GM12891 (cell line): ENCODE results near the gene PRSS57.

Experiments used
- DNase-seq: peaks from one replicate; pipeline ENCODE4 v3.0.0; 2011; ENCODE audit warnings: low spot score; ENCODE audit not compliant: insufficient read length
- FAIRE-seq: peaks from 2 replicates; lab custom pipeline; 2011; peaks lifted over from hg19 to GRCh38; lab: Jason Lieb, UNC
- PAX5 ChIP-seq: IDR thresholded peaks from 2 replicates; pipeline ENCODE4 v1.6.1; 2011; ENCODE audit warnings: low read length, moderate library complexity, mild to moderate bottlenecking; ENCODE audit not compliant: insufficient read depth, severe bottlenecking
- POLR2A ChIP-seq: IDR thresholded peaks from 2 replicates; pipeline ENCODE4 v1.6.1; 2011; ENCODE audit warnings: low read depth, low read length, control low read depth
- POLR2AphosphoS5 ChIP-seq: IDR thresholded peaks from 2 replicates; pipeline ENCODE4 v1.6.1; 2011; ENCODE audit warnings: low read depth, low read length, control low read depth
- POU2F2 ChIP-seq: IDR thresholded peaks from 2 replicates; pipeline ENCODE4 v1.6.1; 2011; ENCODE audit warnings: low read depth, mild to moderate bottlenecking, control low read depth, low read length, moderate library complexity
- SPI1 ChIP-seq: IDR thresholded peaks from 2 replicates; pipeline ENCODE4 v1.6.1; 2011; ENCODE audit warnings: low read depth, low read length, control low read depth
- TAF1 ChIP-seq: IDR thresholded peaks from 2 replicates; pipeline ENCODE4 v1.6.1; 2011; ENCODE audit warnings: low read depth, low read length, control low read depth

Gene PRSS57

DNA sequence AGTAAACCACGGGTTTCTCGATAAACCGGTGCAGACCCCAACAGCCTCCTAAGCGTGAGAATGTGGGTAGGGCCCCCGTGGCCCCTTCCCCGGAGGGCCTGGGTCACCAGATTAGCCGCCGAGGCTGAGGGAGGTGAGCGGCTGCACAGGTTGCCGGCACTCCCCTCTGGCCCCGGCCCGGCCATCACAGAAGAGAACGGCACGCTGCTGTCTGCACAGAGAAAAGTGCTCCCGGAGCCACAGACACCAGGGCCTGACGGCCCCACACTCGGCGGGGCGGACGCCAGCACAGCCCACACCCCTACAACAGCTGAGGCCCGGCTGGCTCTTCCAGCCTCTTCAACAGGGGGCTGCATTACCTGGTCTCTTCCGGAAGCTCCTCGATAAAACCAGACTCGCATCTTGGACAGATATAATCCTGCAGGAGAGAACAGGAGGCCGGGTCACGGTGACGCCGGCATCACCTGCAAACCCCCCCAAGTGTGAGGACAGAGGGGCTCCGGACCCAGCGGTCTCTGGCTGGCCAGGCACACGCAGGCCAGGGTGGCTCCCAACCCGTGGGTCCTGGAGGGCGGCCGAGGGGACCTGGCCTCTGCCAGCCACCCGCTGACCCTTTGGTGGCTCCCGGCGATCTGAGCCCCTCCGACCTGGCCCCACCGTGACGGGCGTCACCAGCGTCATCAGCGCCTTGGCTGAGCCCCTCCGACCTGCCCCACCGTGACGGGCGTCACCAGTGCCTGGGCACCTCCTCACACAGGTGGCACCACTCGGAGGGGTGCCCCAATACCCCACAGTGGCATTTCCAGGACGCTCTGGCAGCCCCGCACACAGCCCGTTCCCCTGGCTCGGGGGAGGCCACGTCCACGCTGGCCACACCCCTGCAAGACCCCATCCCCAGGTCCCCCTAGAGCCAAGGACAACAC is 42.5 kb downstream of the PRSS57 start:
- FAIRE-seq (no peak), DNase-seq (no peak)
- TF ChIP-seq POLR2AphosphoS5 (no peak; the same call in 1 of the 2 replicates), SPI1 (no peak), POLR2A (no peak), POU2F2 (no peak), TAF1 (no peak), PAX5 (no peak)

DNA sequence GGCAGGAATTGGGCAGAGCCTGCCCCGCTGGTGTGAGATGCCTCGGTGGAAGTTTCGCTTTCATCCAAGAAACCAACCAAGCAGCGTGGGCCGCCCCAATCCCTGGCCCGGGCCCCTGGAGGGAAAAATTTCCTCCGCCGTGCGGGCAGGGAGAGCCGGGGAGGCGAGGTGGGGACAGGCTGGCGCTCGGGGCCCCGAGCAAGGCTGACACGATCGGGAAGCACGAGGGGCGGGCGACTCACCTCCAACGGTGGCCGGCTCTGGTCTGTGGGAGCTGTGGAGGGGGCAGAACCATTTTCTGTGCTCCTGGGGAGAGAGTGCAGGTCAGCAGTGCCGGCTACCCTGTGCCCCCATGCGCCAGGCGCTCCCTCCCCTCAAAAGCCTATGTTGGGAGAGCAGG is 43.3 kb downstream of the PRSS57 start:
- no peak for DNase-seq

DNA sequence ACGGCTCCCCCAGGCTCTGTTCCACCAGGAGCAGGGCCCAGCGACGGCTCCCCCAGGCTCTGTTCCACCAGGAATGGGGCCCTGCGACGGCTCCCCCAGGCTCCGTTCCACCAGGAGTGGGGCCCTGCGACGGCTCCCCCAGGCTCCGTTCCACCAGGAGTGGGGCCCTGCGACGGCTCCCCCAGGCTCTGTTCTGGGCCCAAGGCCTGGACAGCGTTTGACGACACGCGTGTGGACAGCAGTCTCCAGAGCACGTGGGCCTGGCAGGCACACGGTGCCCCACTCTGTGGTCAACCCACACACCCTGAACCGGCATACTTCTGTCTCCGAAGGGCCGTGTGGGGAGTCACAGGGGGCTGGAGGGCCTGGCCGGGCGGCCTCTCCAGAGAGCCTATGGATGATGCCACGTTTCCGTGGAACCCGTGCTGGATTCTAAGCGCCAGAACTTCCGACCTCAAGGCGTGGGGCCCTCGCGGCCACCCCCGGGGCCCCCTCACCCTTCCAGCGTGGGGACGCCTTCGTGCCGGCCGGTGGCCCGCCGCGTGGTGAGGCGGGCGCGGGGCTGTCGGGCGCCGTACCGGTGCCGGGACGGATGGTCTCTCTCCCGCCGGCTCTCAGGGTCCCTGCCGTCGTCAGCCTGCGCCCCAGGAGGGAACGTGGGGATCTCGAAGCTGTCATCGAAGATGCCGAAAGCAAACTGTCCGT is 44.0 kb downstream of the PRSS57 start:
- TF ChIP-seq TAF1 (no peak), SPI1 (no peak), POLR2A (no peak), POU2F2 (no peak), POLR2AphosphoS5 (no peak), PAX5 (no peak)
- no peak for FAIRE-seq
- DNase-seq = no peak

More for the DNA sequence above, 43.3 kb downstream of the PRSS57 start:
- no peak for FAIRE-seq
- no peak; the same call in 1 of the 2 replicates for TF ChIP-seq POLR2AphosphoS5

DNA sequence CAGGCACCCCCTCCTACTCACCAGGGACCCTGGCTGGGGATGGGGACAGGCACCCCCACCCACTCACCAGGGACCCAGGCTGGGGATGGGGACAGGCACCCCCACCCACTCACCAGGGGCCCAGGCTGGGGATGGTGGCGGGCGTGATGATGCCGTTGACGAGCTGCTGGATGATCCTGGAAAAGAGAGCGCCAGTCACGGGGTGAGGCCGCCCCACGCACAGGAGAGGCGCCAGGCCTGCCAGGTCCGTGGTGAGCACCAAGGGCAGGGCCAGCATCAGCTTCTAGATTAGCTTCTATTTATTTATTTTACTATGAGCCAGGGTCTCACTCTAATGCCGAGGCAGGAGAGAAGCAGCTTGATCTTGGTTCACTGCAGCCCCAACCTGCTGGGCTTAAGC is 45.1 kb downstream of the PRSS57 start:
- no peak for TF ChIP-seq POLR2AphosphoS5
- no peak for TF ChIP-seq POU2F2
- TF ChIP-seq PAX5 = no peak
- no peak for TF ChIP-seq SPI1
- no peak for TF ChIP-seq POLR2A
- no peak for TF ChIP-seq TAF1
- FAIRE-seq = no peak
- DNase-seq = no peak

DNA sequence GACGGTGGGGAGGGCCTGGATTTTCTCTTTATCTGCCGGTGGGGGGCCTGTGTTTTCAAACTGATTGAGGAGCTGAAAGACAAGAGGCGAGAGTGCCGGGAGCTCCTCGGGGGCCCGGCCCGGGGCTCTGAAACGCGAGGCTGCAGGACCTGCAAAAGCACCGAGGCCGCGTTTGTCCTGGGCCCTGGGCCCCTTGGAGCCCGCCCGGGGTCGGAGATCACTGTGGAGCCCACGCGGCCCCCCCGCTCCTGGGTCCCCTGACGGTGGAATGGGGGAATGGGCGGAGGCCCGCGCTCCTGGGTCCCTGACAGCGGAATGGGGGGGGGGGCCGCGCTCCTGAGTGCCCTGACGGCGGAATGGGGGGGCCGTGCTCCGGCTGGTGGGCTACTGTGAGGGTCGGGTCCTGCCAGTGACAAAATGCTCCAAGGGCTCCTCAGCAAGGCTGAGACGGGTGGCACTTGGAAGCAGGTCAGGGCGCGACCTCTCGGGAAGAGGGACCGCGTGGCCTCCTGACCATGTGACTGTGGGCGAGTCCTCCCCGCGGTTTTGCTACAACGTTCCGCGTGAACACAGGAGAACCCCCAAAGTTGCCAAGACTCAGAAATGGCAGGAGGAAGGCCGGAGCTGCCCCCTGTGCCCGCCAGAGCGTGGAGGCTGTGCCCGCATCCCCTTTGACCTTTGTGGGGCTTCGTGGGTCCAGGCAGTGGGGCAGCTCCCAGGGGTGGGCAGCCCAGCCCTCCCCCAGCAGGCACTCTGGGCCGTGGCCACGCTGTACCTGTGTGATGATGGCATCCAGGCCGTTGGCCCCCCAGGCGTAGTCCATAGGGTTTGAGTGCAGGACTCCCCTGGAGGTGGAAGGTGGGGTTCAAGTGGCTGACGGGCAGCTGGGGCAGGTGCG is 46.1 kb downstream of the PRSS57 start:
- TF ChIP-seq POU2F2 = no peak
- TF ChIP-seq POLR2A = no peak
- TF ChIP-seq SPI1 = no peak
- no peak for TF ChIP-seq TAF1
- TF ChIP-seq PAX5 = no peak
- TF ChIP-seq POLR2AphosphoS5 = no peak
- DNase-seq = no peak
- no peak for FAIRE-seq

DNA sequence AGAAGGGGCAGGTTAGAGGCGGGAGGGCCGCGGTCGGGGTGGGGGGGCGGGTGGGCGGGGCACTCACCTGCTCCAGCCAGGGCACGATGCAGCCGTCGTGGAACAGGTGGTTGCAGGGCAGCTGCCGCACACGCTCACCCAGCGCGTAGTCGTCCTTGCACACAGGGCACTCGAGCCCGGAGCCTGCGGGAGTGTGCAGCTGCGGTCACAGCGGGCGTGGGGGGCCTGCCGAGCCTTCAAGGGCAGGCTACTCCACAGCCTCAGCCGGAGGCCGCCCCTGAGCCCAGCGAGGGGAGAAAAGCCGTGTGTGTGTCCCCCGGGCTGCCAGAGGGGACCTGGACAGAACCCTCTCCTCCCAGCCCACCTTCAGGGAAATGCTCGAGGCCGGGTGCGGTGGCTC is 46.9 kb downstream of the PRSS57 start:
- TF ChIP-seq POLR2AphosphoS5 (no peak), POU2F2 (no peak), POLR2A (no peak), SPI1 (no peak), TAF1 (no peak), PAX5 (no peak)
- DNase-seq = no peak
- no peak for FAIRE-seq

DNA sequence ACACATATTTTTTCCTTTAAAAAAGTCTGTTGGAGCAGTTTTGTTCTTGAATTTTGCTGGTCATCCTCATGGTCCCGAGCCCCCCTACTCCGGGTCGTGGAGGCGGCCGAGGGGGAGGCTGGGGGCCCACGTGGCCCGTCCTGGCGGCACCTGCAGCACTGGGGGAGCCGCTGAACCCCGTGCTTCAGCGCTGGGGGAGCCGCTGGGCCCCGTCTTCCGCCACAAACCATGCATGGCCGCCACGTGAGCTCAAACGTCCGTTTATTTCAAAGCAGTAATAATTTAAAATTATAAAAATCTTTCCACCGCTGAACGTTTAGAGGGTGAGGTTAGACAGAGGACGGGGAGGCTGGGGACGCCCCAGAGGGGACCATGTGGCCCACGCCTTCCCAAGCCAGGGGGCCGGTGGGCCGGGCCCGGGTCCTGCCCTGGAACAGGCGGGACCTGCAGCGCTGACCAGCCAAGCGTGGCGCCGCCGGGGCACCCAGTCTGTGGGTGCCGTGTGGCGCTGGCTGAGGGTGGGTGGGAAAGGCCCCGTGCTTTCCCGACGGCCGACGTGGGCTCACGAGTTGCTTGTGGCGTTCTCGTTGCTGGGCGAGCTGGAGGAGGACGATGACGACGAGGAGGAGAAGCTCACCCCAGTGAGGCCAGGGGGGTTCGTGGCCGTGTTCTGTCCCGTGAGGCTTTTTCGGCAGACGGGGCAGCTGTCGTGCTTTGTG is 47.5 kb downstream of the PRSS57 start:
- no peak for DNase-seq
- TF ChIP-seq POLR2A (no peak), POU2F2 (no peak), PAX5 (no peak), SPI1 (no peak), POLR2AphosphoS5 (no peak), TAF1 (no peak)
- no peak for FAIRE-seq

DNA sequence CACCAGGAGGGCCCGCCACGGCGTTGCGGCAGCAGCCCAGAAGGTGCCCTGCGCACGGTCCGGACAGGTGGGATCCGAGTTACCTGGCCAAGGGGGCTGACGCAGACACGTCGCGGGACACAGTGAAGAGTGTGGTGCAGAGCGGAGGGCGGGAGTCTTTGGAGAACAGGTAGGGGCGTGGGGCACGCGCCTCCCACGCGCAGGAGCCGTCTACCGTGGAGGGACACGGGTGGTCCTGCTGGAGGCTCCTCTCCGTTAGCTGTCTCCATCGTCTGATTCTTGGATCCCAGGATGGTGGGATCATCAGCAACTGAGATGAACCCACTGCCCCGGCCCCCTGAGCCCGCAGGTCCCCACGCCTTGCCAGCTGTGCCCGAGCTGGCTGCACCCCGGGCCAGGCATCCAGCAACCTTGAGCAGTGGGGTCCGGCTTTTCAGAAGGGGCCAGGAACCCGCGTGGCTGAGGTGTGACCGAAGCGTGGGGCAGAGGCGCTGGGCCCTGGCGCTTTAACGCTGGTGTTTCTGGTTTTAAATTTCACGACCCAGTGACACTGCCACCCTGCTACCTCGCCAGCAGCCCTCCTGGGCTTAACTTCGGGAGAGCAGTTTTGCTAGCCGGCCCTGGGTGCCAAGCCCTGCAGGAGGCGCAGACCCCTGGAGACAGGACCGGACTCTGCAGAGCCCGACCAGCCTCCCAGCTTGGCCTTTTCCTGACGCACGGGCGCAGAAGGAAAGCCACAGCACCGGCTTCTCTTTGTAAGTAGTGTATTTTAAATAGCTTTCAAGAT is 48.3 kb downstream of the PRSS57 start:
- DNase-seq = no peak
- TF ChIP-seq POU2F2 (no peak), POLR2A (no peak), POLR2AphosphoS5 (no peak; the same call in 1 of the 2 replicates), TAF1 (no peak), SPI1 (no peak), PAX5 (no peak)
- FAIRE-seq = no peak
